Mesenchymal stem cell (in vitro differentiated cells and primary cell): ENCODE results near the gene HNRNPM.

Experiments
- DNase-seq: peaks from one replicate; pipeline ENCODE4 v3.0.0-alpha.2; 2013
- H2AFZ ChIP-seq: one replicate; pipeline ENCODE4 v1.6.1; 2013; ENCODE audit warnings: low read depth, mild to moderate bottlenecking, control low read depth, inconsistent platforms, low read length, moderate library complexity
- H2AK5ac ChIP-seq: 2 replicates; pipeline ENCODE4 v1.6.1; 2013; ENCODE audit warnings: low read length, moderate library complexity, mild to moderate bottlenecking, inconsistent platforms; ENCODE audit not compliant: severe bottlenecking
- H2BK120ac ChIP-seq: one replicate; pipeline ENCODE4 v1.6.1; 2013; ENCODE audit warnings: low read depth, mild to moderate bottlenecking, inconsistent platforms, low read length, moderate library complexity
- H2BK12ac ChIP-seq, 2 experiments: one replicate each; pipeline ENCODE4 v1.6.1; 2013; ENCODE audit warnings: inconsistent platforms in 2 of 2, low read length in 2 of 2, mild to moderate bottlenecking in 2 of 2, moderate library complexity in 2 of 2, control low read depth in 1 of 2
- H2BK15ac ChIP-seq: one replicate; pipeline ENCODE4 v1.6.1; 2013; ENCODE audit warnings: mild to moderate bottlenecking, low read depth, inconsistent platforms; ENCODE audit not compliant: poor library complexity, severe bottlenecking
- H2BK5ac ChIP-seq: 2 replicates; pipeline ENCODE4 v1.6.1; 2013; ENCODE audit warnings: low read depth, mild to moderate bottlenecking, low read length, control low read depth, inconsistent platforms; ENCODE audit not compliant: poor library complexity, severe bottlenecking
- H3K14ac ChIP-seq, 2 experiments: one replicate each; pipeline ENCODE4 v1.6.1; 2013; ENCODE audit warnings: inconsistent platforms in 2 of 2, low read length in 2 of 2, control low read depth in 1 of 2, mild to moderate bottlenecking in 1 of 2, moderate library complexity in 1 of 2
- H3K18ac ChIP-seq, 2 experiments: one replicate each; pipeline ENCODE4 v1.6.1; 2013; ENCODE audit warnings: inconsistent platforms in 2 of 2, low read length in 2 of 2, control low read depth in 1 of 2, low read depth in 1 of 2, mild to moderate bottlenecking in 1 of 2
- H3K23ac ChIP-seq, 2 experiments: one replicate each; pipeline ENCODE4 v1.6.1; 2013; ENCODE audit warnings: inconsistent platforms in 2 of 2, low read length in 2 of 2, mild to moderate bottlenecking in 2 of 2, moderate library complexity in 2 of 2, control low read depth in 1 of 2
- H3K27ac ChIP-seq: 2 replicates; pipeline ENCODE4 v1.5.1; 2013; ENCODE audit warnings: mild to moderate bottlenecking, moderate library complexity, low read length, control low read depth, inconsistent platforms; ENCODE audit not compliant: poor library complexity, severe bottlenecking
- H3K27me3 ChIP-seq, 2 experiments: 2 replicates each; pipeline versions ENCODE4 v1.6.1 to v1.7.0; 2013; ENCODE audit warnings: low read length in 2 of 2, mild to moderate bottlenecking in 2 of 2, moderate library complexity in 2 of 2, control low read depth in 1 of 2, inconsistent platforms in 1 of 2; ENCODE audit not compliant: control insufficient read depth in 1 of 2, insufficient read depth in 1 of 2
- H3K36me3 ChIP-seq, 2 experiments: 2 replicates each; pipeline versions ENCODE4 v1.6.1 to v1.7.0; 2013; ENCODE audit warnings: low read length in 2 of 2, control low read depth in 1 of 2, inconsistent platforms in 1 of 2, low read depth in 1 of 2, mild to moderate bottlenecking in 1 of 2; ENCODE audit not compliant: insufficient read depth in 2 of 2, control insufficient read depth in 1 of 2
- H3K4ac ChIP-seq, 2 experiments: one replicate each; pipeline ENCODE4 v1.6.1; 2013; ENCODE audit warnings: inconsistent platforms in 2 of 2, low read length in 2 of 2, mild to moderate bottlenecking in 2 of 2, moderate library complexity in 2 of 2, control low read depth in 1 of 2, low read depth in 1 of 2
- H3K4me1 ChIP-seq: 2 replicates; pipeline ENCODE4 v1.6.1; 2013; ENCODE audit warnings: low read depth, low read length, control low read depth; ENCODE audit not compliant: control insufficient read depth, insufficient read depth
- H3K4me2 ChIP-seq: 2 replicates; pipeline ENCODE4 v1.6.1; 2013; ENCODE audit warnings: low read length, mild to moderate bottlenecking, inconsistent platforms; ENCODE audit not compliant: poor library complexity, severe bottlenecking
- H3K4me3 ChIP-seq, 2 experiments: 2 replicates each; pipeline versions ENCODE4 v1.5.1 to v1.7.0; 2013; ENCODE audit warnings: low read length in 2 of 2, mild to moderate bottlenecking in 2 of 2, control low read depth in 1 of 2, low read depth in 1 of 2; ENCODE audit not compliant: insufficient read depth in 1 of 2
- H3K79me1 ChIP-seq: replicated peaks from 2 replicates; pipeline ENCODE4 v1.6.1; 2013; ENCODE audit warnings: mild to moderate bottlenecking, control low read depth, low read length, inconsistent platforms; ENCODE audit not compliant: poor library complexity, severe bottlenecking
- H3K9ac ChIP-seq: 2 replicates; pipeline ENCODE4 v1.7.0; 2013; ENCODE audit warnings: mild to moderate bottlenecking, low read length, moderate library complexity
- H3K9me3 ChIP-seq: 2 replicates; pipeline ENCODE4 v1.7.0; 2013; ENCODE audit warnings: mild to moderate bottlenecking, low read length; ENCODE audit not compliant: control insufficient read depth
- H4K8ac ChIP-seq: one replicate; pipeline ENCODE4 v1.6.1; 2013; ENCODE audit warnings: inconsistent platforms, mild to moderate bottlenecking, low read length, moderate library complexity
- H4K91ac ChIP-seq: one replicate; pipeline ENCODE4 v1.6.1; 2013; ENCODE audit warnings: mild to moderate bottlenecking, low read length, inconsistent platforms
- WGBS: methylation state at CpG from one replicate; pipeline ENCODE4 v1.1.7; 2013; ENCODE audit warnings: mixed read lengths; 5-methylcytosine and 5-hydroxymethylcytosine counted together

Gene HNRNPM

DNA sequence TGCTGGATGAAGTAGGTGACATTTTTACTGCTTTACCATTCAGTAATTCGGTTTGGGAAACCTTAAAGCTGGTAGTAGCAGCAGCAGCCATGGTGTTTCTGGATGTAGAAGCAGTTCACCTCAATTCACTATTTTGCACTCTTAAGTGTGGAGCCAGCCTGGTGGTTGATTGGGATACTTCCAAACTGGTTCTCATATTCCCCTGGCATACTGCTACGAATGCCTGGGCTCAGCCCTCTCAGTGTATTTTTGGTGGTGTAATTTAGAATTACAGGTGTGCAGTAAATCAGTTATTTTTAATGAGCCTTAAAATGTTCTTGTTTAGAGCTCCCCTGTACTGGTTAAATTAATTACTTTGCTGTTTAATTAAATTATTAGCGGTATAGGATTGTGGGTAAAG is 12.4 kb downstream of the HNRNPM start:
- no peak overlapping the region for H2AFZ ChIP-seq
- H3K4ac ChIP-seq = no peak overlapping the region

GRCh38 chr19:8457827-8458226 is 13.1 kb downstream of the HNRNPM start:
- H3K4me2 ChIP-seq = no peak overlapping the region
- H2BK12ac ChIP-seq = no peak overlapping the region
- H3K36me3 ChIP-seq = peaks cover 18 to 45% of the 10 kb centered on the region in 2 experiments
- H3K27ac ChIP-seq = peak overlapping the region; percentile 83
- H2BK15ac ChIP-seq = no peak overlapping the region
- no peak overlapping the region for H2AFZ ChIP-seq
- no peak overlapping the region for H3K4ac ChIP-seq
- 79% methylated on average over 1 of the region's 1 CpG for WGBS
- peak overlapping the region; percentile 46 for H3K9ac ChIP-seq
- no peak overlapping the region for H3K4me3 ChIP-seq
- no peak overlapping the region for H2BK5ac ChIP-seq
- H3K9me3 ChIP-seq = no peaks in the 10 kb centered on the region
- no peaks in the 10 kb centered on the region for H3K27me3 ChIP-seq
- no peak overlapping the region for H4K91ac ChIP-seq
- H3K4me1 ChIP-seq = peaks cover 22% of the 10 kb centered on the region
- no peaks in the 10 kb centered on the region for H3K79me1 ChIP-seq
- H2BK120ac ChIP-seq = no peak overlapping the region
- H4K8ac ChIP-seq = no peak overlapping the region
- no peak overlapping the region for H3K23ac ChIP-seq
- H3K18ac ChIP-seq = no peak overlapping the region
- H3K14ac ChIP-seq = no peak overlapping the region
- no peak for DNase-seq
- no peak overlapping the region for H2AK5ac ChIP-seq

More for the DNA sequence above, 12.4 kb downstream of the HNRNPM start:
- Histone ChIP-seq H3K27me3 (no peaks in the 10 kb centered on the region), H3K9me3 (no peaks in the 10 kb centered on the region), H2BK15ac (no peak overlapping the region), H3K18ac (no peak overlapping the region), H3K36me3 (peaks cover 18 to 40% of the 10 kb centered on the region in 2 experiments), H3K23ac (no peak overlapping the region), H2BK5ac (no peak overlapping the region), H3K14ac (no peak overlapping the region), H3K79me1 (no peaks in the 10 kb centered on the region), H4K91ac (no peak overlapping the region), H4K8ac (no peak overlapping the region), H3K27ac (no peak overlapping the region), H2BK120ac (no peak overlapping the region), H3K4me3 (no peak overlapping the region), H3K4me1 (peaks cover 26% of the 10 kb centered on the region), H2BK12ac (no peak overlapping the region), H2AK5ac (no peak overlapping the region), H3K4me2 (no peak overlapping the region), H3K9ac (peak overlapping the region; percentile 46)
- no peak for DNase-seq
- WGBS = 89% methylated on average over 3 of the region's 3 CpGs

DNA sequence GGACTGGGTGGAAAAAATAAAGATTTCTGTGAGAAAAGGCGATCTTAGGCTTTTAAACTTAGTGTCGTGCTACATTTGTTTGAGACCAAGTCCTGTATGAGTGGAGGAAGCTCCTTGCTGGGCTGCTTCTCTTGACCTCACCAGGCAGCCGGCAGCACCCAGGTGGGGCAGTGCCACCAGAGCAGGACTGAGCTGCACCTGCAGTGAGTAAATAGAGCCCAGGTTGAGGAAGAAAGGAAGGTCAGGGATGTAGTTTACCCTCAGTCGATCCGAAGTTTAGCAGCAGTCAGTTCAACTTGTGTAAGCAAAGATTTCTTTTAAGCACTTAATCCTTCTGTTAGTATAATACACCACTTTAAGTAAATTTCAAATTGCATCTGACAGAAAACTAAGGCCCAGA is 13.6 kb downstream of the HNRNPM start:
- H2BK15ac ChIP-seq = no peak overlapping the region
- H4K8ac ChIP-seq = no peak overlapping the region
- H3K9me3 ChIP-seq = no peaks in the 10 kb centered on the region
- peak overlapping the region; percentile 45 for H2AK5ac ChIP-seq
- DNase-seq = peak; percentile 37
- no peak overlapping the region for H2BK5ac ChIP-seq
- peak overlapping the region in 1 of 2 experiments; percentile 34 for H2BK12ac ChIP-seq
- peak overlapping the region in 1 of 2 experiments; percentile 63 for H3K23ac ChIP-seq
- no peak overlapping the region for H3K4ac ChIP-seq
- H3K27me3 ChIP-seq = no peaks in the 10 kb centered on the region
- no peak overlapping the region for H4K91ac ChIP-seq
- H3K4me2 ChIP-seq = no peak overlapping the region
- H3K27ac ChIP-seq = peak overlapping the region; percentile 83
- no peaks in the 10 kb centered on the region for H3K79me1 ChIP-seq
- H3K4me3 ChIP-seq = no peak overlapping the region
- H3K18ac ChIP-seq = no peak overlapping the region
- H3K4me1 ChIP-seq = peaks cover 20% of the 10 kb centered on the region
- H3K36me3 ChIP-seq = peaks cover 18 to 49% of the 10 kb centered on the region in 2 experiments
- H2AFZ ChIP-seq = no peak overlapping the region
- no peak overlapping the region for H2BK120ac ChIP-seq
- 98% methylated on average over 3 of the region's 5 CpGs for WGBS
- H3K9ac ChIP-seq = peak overlapping the region; percentile 82
- H3K14ac ChIP-seq = peak overlapping the region in 1 of 2 experiments; percentile 96

GRCh38 chr19:8459095-8459494 is 14.3 kb downstream of the HNRNPM start:
- Histone ChIP-seq H2BK5ac (no peak overlapping the region), H4K8ac (no peak overlapping the region), H3K4me2 (no peak overlapping the region), H2BK120ac (no peak overlapping the region), H3K9ac (peak overlapping the region; percentile 82), H3K79me1 (no peaks in the 10 kb centered on the region), H3K14ac (no peak overlapping the region), H2AFZ (no peak overlapping the region), H2AK5ac (peak overlapping the region; percentile 89), H3K4ac (no peak overlapping the region), H3K9me3 (no peaks in the 10 kb centered on the region), H2BK12ac (no peak overlapping the region), H4K91ac (no peak overlapping the region), H3K23ac (no peak overlapping the region), H3K27ac (peak overlapping the region; percentile 83), H3K4me1 (peaks cover 15% of the 10 kb centered on the region), H2BK15ac (peak overlapping the region; percentile 37), H3K36me3 (peaks cover 24 to 56% of the 10 kb centered on the region in 2 experiments), H3K18ac (no peak overlapping the region), H3K4me3 (peak overlapping the region in 1 of 2 experiments; percentile 55), H3K27me3 (no peaks in the 10 kb centered on the region)
- WGBS = 77% methylated on average over 7 of the region's 7 CpGs
- no peak for DNase-seq
